Measurements from ENCODE around the gene NUDT14. TPM values are rescaled to one million over a fixed set of nuclear protein-coding genes. Genes with fewer than 3 reads are reported as not detected.

The NUDT14 gene
- total RNA-seq, 4 donors from 2014 or later = 6.6 to 47.7 (median 25.7) TPM

- TF ChIP-seq CTCF (IDR thresholded peaks at IDR 0.05) = peak in 1 of 6 experiments; percentile 21
- no peak for TF ChIP-seq POLR2A (IDR thresholded peaks at IDR 0.05)
- Histone ChIP-seq H3K27ac (peak overlapping the region in 2 of 4 donors; percentile 8 to 38), H3K36me3 (no peaks in the 10 kb centered on the region), H3K4me1 (peaks cover 2 to 55% (median 11%) of the 10 kb centered on the region in 4 donors), H3K27me3 (peaks cover 0 to 14% of the 10 kb centered on the region in 2 donors), H3K4me3 (peak overlapping the region in 1 of 4 donors; percentile 15), H3K9me3 (no peaks in the 10 kb centered on the region)
- no peak for DNase-seq
Measured at GRCh38 chr14:105201156-105201924, 20.2 kb upstream of the NUDT14 start.

- no peaks in the 10 kb centered on the region for H3K9me3 ChIP-seq
- no peak overlapping the region for H3K4me3 ChIP-seq
- no peak overlapping the region for H3K27ac ChIP-seq
- TF ChIP-seq POLR2A (IDR thresholded peaks at IDR 0.05) (no peak), CTCF (IDR thresholded peaks at IDR 0.05) (no peak)
- peaks cover 0 to 19% of the 10 kb centered on the region in 2 donors for H3K27me3 ChIP-seq
- peaks cover 2 to 57% (median 15%) of the 10 kb centered on the region in 4 donors for H3K4me1 ChIP-seq
- no peaks in the 10 kb centered on the region for H3K36me3 ChIP-seq
- no peak for DNase-seq
Measured at GRCh38 chr14:105200641-105201040, 19.5 kb upstream of the NUDT14 start.

DNA sequence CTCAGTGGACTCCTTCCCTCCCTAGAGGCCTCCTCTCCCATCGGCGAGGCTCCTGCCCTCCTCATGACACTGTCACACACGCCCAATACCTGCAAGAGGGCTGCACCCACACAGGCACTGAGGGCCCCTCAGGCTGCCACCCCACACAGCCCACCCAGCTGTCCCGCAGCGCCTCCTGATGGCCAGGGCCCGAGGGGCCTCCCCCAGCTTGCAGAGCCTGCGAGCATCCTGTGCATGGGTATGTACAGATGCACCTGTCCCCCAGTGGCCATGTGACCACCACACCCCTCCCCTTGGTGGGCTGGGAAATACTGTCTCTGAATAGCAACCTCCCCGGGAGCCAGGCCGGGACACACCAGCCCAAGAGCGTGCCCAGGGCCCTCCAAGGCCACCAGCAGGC lies 19.0 kb upstream of the NUDT14 start:
- H3K36me3 ChIP-seq = no peaks in the 10 kb centered on the region
- peaks cover 0 to 25% of the 10 kb centered on the region in 2 donors for H3K27me3 ChIP-seq
- peaks cover 2 to 55% (median 15%) of the 10 kb centered on the region in 4 donors for H3K4me1 ChIP-seq
- no peak overlapping the region for H3K27ac ChIP-seq
- no peaks in the 10 kb centered on the region for H3K9me3 ChIP-seq
- H3K4me3 ChIP-seq = no peak overlapping the region
- no peak for TF ChIP-seq POLR2A (IDR thresholded peaks at IDR 0.05)
- TF ChIP-seq CTCF (IDR thresholded peaks at IDR 0.05) = no peak
- DNase-seq = no peak

GRCh38 chr14:105199093-105199492 lies 18.0 kb upstream of the NUDT14 start:
- H3K27ac ChIP-seq = peak overlapping the region in 1 of 4 donors; percentile 37
- H3K4me3 ChIP-seq = no peak overlapping the region
- no peaks in the 10 kb centered on the region for H3K36me3 ChIP-seq
- no peaks in the 10 kb centered on the region for H3K9me3 ChIP-seq
- no peak for TF ChIP-seq POLR2A (IDR thresholded peaks at IDR 0.05)
- TF ChIP-seq CTCF (IDR thresholded peaks at IDR 0.05) = no peak
- H3K4me1 ChIP-seq = peaks cover 2 to 47% (median 18%) of the 10 kb centered on the region in 4 donors
- peaks cover 0 to 26% of the 10 kb centered on the region in 2 donors for H3K27me3 ChIP-seq
- no peak for DNase-seq

DNA sequence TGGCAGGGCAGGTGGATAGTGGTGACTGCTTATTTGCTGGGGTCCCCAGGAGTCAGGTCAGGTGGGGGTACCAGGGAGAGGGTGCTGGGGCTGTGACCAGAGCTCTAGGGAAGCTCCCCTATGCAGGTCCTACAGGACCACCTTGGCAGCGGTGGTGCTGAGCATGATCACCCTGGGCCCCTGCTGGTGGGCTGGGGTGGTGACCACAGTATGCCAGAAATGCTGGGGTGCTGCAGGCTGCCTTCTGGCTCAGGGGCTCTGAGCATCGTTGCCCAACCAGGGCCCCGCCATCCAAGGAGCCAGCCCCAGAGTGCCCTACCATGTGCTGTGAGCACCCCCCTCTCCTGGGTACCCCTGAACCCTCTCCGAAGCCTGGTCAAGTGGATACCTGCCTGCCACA lies 17.5 kb upstream of the NUDT14 start:
- Histone ChIP-seq H3K27ac (peak overlapping the region in 2 of 4 donors; percentile 25 to 37), H3K27me3 (peaks cover 0 to 26% of the 10 kb centered on the region in 2 donors), H3K4me3 (no peak overlapping the region), H3K4me1 (peaks cover 2 to 47% (median 21%) of the 10 kb centered on the region in 4 donors), H3K9me3 (no peaks in the 10 kb centered on the region), H3K36me3 (no peaks in the 10 kb centered on the region)
- no peak for DNase-seq
- TF ChIP-seq CTCF (IDR thresholded peaks at IDR 0.05) (no peak), POLR2A (IDR thresholded peaks at IDR 0.05) (no peak)

Measured in Peyer's patch (tissue), 4 donors.